H9 (cell line): ENCODE measurements around the gene ACAA2. TPM values are rescaled to one million over a fixed set of nuclear protein-coding genes. Genes with fewer than 3 reads are reported as not detected.

Experiments
- DNase-seq: peaks from one replicate; pipeline ENCODE4 v3.0.0-alpha.2; 2017
- H2AFZ ChIP-seq: one replicate; pipeline ENCODE4 v1.6.1; 2013; ENCODE audit warnings: mild to moderate bottlenecking, low read length, control low read depth, moderate library complexity
- H2AK5ac ChIP-seq: 2 replicates; pipeline ENCODE4 v1.6.1; 2013; ENCODE audit warnings: low read length, control low read depth, mixed read lengths; ENCODE audit not compliant: insufficient read length
- H2BK120ac ChIP-seq: one replicate; pipeline ENCODE4 v1.6.1; 2013; ENCODE audit warnings: low read depth, mild to moderate bottlenecking, low read length, control low read depth, inconsistent platforms; ENCODE audit not compliant: poor library complexity, severe bottlenecking
- H2BK12ac ChIP-seq: 2 replicates; pipeline ENCODE4 v1.6.1; 2013; ENCODE audit warnings: low read length, control low read depth, mixed read lengths, low read depth; ENCODE audit not compliant: insufficient read length
- H2BK15ac ChIP-seq: 2 replicates; pipeline ENCODE4 v1.6.1; 2013; ENCODE audit warnings: low read depth, low read length, control low read depth
- H2BK20ac ChIP-seq: one replicate; pipeline ENCODE4 v1.6.1; 2013; ENCODE audit warnings: low read depth, mild to moderate bottlenecking, low read length, control low read depth, inconsistent platforms; ENCODE audit not compliant: poor library complexity, severe bottlenecking
- H2BK5ac ChIP-seq: 2 replicates; pipeline ENCODE4 v1.6.1; 2013; ENCODE audit warnings: low read length, control low read depth, mixed read lengths; ENCODE audit not compliant: insufficient read length
- H3K14ac ChIP-seq: 2 replicates; pipeline ENCODE4 v1.6.1; 2013; ENCODE audit warnings: low read length, control low read depth; ENCODE audit not compliant: insufficient read depth
- H3K18ac ChIP-seq: 2 replicates; pipeline ENCODE4 v1.6.1; 2013; ENCODE audit warnings: low read depth, mild to moderate bottlenecking, mixed read lengths, low read length, control low read depth; ENCODE audit not compliant: insufficient read length
- H3K23ac ChIP-seq: 2 replicates; pipeline ENCODE4 v1.6.1; 2013; ENCODE audit warnings: low read length, control low read depth, mixed read lengths, low read depth; ENCODE audit not compliant: insufficient read length
- H3K23me2 ChIP-seq: 2 replicates; pipeline ENCODE4 v1.6.1; 2013; ENCODE audit warnings: low read depth, mild to moderate bottlenecking, mixed read lengths, low read length, control low read depth; ENCODE audit not compliant: insufficient read length, poor library complexity, severe bottlenecking
- H3K27ac ChIP-seq: 2 replicates; pipeline ENCODE4 v1.5.1; 2013; ENCODE audit warnings: low read length, control low read depth, mixed read lengths, low read depth; ENCODE audit not compliant: insufficient read length
- H3K27me3 ChIP-seq: 2 replicates; pipeline ENCODE4 v1.6.1; 2013; ENCODE audit warnings: low read length, control low read depth, inconsistent platforms; ENCODE audit not compliant: insufficient read depth
- H3K4ac ChIP-seq: 2 replicates; pipeline ENCODE4 v1.6.1; 2013; ENCODE audit warnings: low read depth, mild to moderate bottlenecking, control low read depth, inconsistent platforms, low read length, moderate library complexity
- H3K4me1 ChIP-seq: 2 replicates; pipeline ENCODE4 v1.6.1; 2013; ENCODE audit warnings: low read length, control low read depth, inconsistent platforms; ENCODE audit not compliant: insufficient read depth
- H3K4me2 ChIP-seq: 2 replicates; pipeline ENCODE4 v1.6.1; 2013; ENCODE audit warnings: low read length, control low read depth, mixed read lengths; ENCODE audit not compliant: insufficient read length, insufficient read depth
- H3K56ac ChIP-seq: 2 replicates; pipeline ENCODE4 v1.6.1; 2013; ENCODE audit warnings: low read depth, mild to moderate bottlenecking, mixed read lengths, low read length, control low read depth; ENCODE audit not compliant: insufficient read length
- H3K79me1 ChIP-seq: 2 replicates; pipeline ENCODE4 v1.6.1; 2013; ENCODE audit warnings: low read depth, mild to moderate bottlenecking, moderate library complexity, low read length, control low read depth, inconsistent platforms; ENCODE audit not compliant: insufficient read depth, poor library complexity, severe bottlenecking
- H3K79me2 ChIP-seq: 2 replicates; pipeline ENCODE4 v1.6.1; 2013; ENCODE audit warnings: low read length, control low read depth, inconsistent platforms; ENCODE audit not compliant: insufficient read depth
- H3K9ac ChIP-seq: 2 replicates; pipeline ENCODE4 v1.6.1; 2013; ENCODE audit warnings: low read length, control low read depth, mixed read lengths; ENCODE audit not compliant: insufficient read length; ENCODE audit errors: extremely low read depth
- H3K9me3 ChIP-seq: one replicate; pipeline ENCODE4 v1.6.1; 2013; ENCODE audit warnings: low read depth, low read length, inconsistent platforms; ENCODE audit not compliant: control insufficient read depth
- H3T11ph ChIP-seq: one replicate; pipeline ENCODE4 v1.6.1; 2013; ENCODE audit warnings: mild to moderate bottlenecking, low read length, control low read depth, inconsistent platforms
- H4K20me1 ChIP-seq: one replicate; pipeline ENCODE4 v1.6.1; 2013; ENCODE audit not compliant: control insufficient read depth, insufficient read length, insufficient read depth
- H4K5ac ChIP-seq: 2 replicates; pipeline ENCODE4 v1.6.1; 2013; ENCODE audit warnings: low read depth, mild to moderate bottlenecking, mixed read lengths, low read length, control low read depth; ENCODE audit not compliant: insufficient read length
- H4K8ac ChIP-seq: replicated peaks from 2 replicates; pipeline ENCODE4 v1.6.1; 2013; ENCODE audit warnings: low read length, control low read depth, mixed read lengths, low read depth; ENCODE audit not compliant: insufficient read length
- H4K91ac ChIP-seq: 2 replicates; pipeline ENCODE4 v1.6.1; 2013; ENCODE audit warnings: low read depth, mild to moderate bottlenecking, moderate library complexity, mixed read lengths, low read length, control low read depth; ENCODE audit not compliant: insufficient read length
- H3K27ac Mint-ChIP-seq, 3 experiments: 2 replicates in 2 of 3; 3 replicates in 1 of 3; pipeline ENCODE4 v1.8.0; 2020 to 2021; ENCODE audit warnings: mixed read lengths in 3 of 3, mild to moderate bottlenecking in 1 of 3, moderate library complexity in 1 of 3
- H3K27me3 Mint-ChIP-seq: 2 replicates; pipeline ENCODE4 v1.8.0; 2021; ENCODE audit warnings: low read depth, mild to moderate bottlenecking, moderate library complexity, mixed read lengths
- H3K36me3 Mint-ChIP-seq, 3 experiments: 2 replicates in 2 of 3; 3 replicates in 1 of 3; pipeline ENCODE4 v1.8.0; 2020 to 2021; ENCODE audit warnings: low read depth in 3 of 3, mixed read lengths in 3 of 3; ENCODE audit not compliant: insufficient read depth in 1 of 3
- H3K4me1 Mint-ChIP-seq, 2 experiments: 2 replicates each; pipeline ENCODE4 v1.8.0; 2020; ENCODE audit warnings: mixed read lengths in 2 of 2
- H3K4me3 Mint-ChIP-seq, 2 experiments: 2 replicates in 1 of 2; 3 replicates in 1 of 2; pipeline ENCODE4 v1.8.0; 2020 to 2021; ENCODE audit warnings: mild to moderate bottlenecking in 2 of 2, mixed read lengths in 2 of 2, moderate library complexity in 1 of 2
- H3K9me3 Mint-ChIP-seq, 2 experiments: 2 replicates in 1 of 2; 3 replicates in 1 of 2; pipeline ENCODE4 v1.8.0; 2020; ENCODE audit warnings: mild to moderate bottlenecking in 2 of 2, mixed read lengths in 2 of 2, moderate library complexity in 1 of 2
- WGBS: extraction: QIAGEN DNeasy Blood & Tissue Kit; methylation state at CpG from one replicate; pipeline ENCODE4 v1.1.7; 2013; ENCODE audit warnings: missing lambda C conversion rate, low lambda C conversion rate, mixed read lengths; ENCODE audit not compliant: insufficient read length; ENCODE audit errors: extremely low coverage; 5-methylcytosine and 5-hydroxymethylcytosine counted together
- total RNA-seq: library from RNA; stranded (reverse); gene quantifications from 2 replicates; pipeline ENCODE4 v1.2.1, GENCODE V29; 2021
- TF ChIP-seq, protein P1 (sequence below): fragments of 200-600 bp; sonication (generic); conservative IDR thresholded peaks from 3 replicates; pipeline ENCODE4 v1.8.0; 2021; ENCODE audit warnings: antibody characterized with exemption, mild to moderate bottlenecking

Gene ACAA2
- total RNA-seq, 1 experiment from 2014 or later, result 115 TPM

DNA sequence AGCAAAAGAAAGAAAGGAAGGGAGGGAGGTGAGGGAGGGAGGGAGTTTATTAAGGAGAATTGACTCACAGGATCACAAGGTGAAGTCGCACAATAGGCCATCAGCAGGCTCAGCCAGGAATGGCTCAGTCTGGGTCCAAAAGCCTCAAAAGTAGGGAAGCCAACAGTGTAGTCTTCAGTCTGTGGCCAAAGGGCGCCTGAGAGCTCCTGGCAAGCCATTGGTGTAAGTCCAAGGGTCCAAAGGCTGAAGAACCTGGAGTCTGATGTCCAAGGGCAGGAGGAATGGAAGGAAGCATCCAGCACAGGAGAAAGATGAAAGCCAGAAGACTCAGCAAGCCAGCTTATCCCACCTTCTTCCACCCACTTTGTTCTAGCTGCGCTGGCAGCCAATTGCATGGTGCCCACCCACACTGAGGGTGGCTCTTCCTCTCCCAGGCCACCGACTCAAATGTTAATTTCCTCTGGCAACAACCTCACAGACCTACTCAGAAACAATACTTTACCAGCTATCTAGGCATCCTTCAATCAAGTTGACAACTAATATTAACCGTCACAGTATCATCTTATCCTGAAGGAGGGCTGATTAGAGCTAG is 5.8 kb upstream of the ACAA2 start:
- H3K18ac ChIP-seq, result no peak overlapping the region
- H4K8ac ChIP-seq, result no peak overlapping the region
- Mint-ChIP-seq H3K9me3 (peaks cover 0 to under 1% of the 10 kb centered on the region in 2 experiments; a peak in 1 of 5 replicates), H3K4me3 (no peak overlapping the region), H3K36me3 (peaks cover 3 to 13% (median 9%) of the 10 kb centered on the region in 3 experiments), H3K27ac (peak overlapping the region in 1 of 3 experiments; percentile 83; a peak in 1 of 7 replicates), H3K27me3 (no peaks in the 10 kb centered on the region), H3K4me1 (peaks cover 5 to 9% of the 10 kb centered on the region in 2 experiments)
- no peak overlapping the region for H2BK120ac ChIP-seq
- DNase-seq, result no peak
- no peaks in the 10 kb centered on the region for H3K79me1 ChIP-seq
- no peak overlapping the region for H2AFZ ChIP-seq
- H2AK5ac ChIP-seq, result no peak overlapping the region
- H3K23ac ChIP-seq, result no peak overlapping the region
- TF ChIP-seq, protein P1, sequence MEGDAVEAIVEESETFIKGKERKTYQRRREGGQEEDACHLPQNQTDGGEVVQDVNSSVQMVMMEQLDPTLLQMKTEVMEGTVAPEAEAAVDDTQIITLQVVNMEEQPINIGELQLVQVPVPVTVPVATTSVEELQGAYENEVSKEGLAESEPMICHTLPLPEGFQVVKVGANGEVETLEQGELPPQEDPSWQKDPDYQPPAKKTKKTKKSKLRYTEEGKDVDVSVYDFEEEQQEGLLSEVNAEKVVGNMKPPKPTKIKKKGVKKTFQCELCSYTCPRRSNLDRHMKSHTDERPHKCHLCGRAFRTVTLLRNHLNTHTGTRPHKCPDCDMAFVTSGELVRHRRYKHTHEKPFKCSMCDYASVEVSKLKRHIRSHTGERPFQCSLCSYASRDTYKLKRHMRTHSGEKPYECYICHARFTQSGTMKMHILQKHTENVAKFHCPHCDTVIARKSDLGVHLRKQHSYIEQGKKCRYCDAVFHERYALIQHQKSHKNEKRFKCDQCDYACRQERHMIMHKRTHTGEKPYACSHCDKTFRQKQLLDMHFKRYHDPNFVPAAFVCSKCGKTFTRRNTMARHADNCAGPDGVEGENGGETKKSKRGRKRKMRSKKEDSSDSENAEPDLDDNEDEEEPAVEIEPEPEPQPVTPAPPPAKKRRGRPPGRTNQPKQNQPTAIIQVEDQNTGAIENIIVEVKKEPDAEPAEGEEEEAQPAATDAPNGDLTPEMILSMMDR, result no peak
- no peak overlapping the region for H3K4me2 ChIP-seq
- H3T11ph ChIP-seq, result no peak overlapping the region
- H3K27me3 ChIP-seq, result no peaks in the 10 kb centered on the region
- H3K9me3 ChIP-seq, result no peaks in the 10 kb centered on the region
- H2BK15ac ChIP-seq, result no peak overlapping the region
- H4K20me1 ChIP-seq, result no peaks in the 10 kb centered on the region
- H3K27ac ChIP-seq, result peak overlapping the region; percentile 27
- H3K56ac ChIP-seq, result no peak overlapping the region
- H4K5ac ChIP-seq, result no peak overlapping the region
- H3K14ac ChIP-seq, result no peak overlapping the region
- H3K79me2 ChIP-seq, result no peaks in the 10 kb centered on the region
- H3K4me1 ChIP-seq, result no peaks in the 10 kb centered on the region
- no CpG with 5 or more reads among the region's 5 CpGs for WGBS
- no peak overlapping the region for H4K91ac ChIP-seq
- H2BK5ac ChIP-seq, result no peak overlapping the region
- no peaks in the 10 kb centered on the region for H3K23me2 ChIP-seq
- no peak overlapping the region for H2BK12ac ChIP-seq
- no peak overlapping the region for H2BK20ac ChIP-seq
- no peak overlapping the region for H3K9ac ChIP-seq
- no peak overlapping the region for H3K4ac ChIP-seq
